SKM-1 (cell line): ENCODE measurements around the gene SMPDL3A.
A peak's percentile ranks its signal among the peaks of the same experiment; 100 is the strongest.

Experiments used
- DNase-seq: peaks from one replicate; lab custom pipeline; 2025; ENCODE audit not compliant: unreplicated experiment; lab: John Stamatoyannopoulos, UW

SMPDL3A gene

GRCh38 chr6:122803171-122803661 is 14.2 kb downstream of the SMPDL3A start:
- no peak for DNase-seq

GRCh38 chr6:122804962-122805485 is 16.0 kb downstream of the SMPDL3A start:
- DNase-seq: no peak

DNA sequence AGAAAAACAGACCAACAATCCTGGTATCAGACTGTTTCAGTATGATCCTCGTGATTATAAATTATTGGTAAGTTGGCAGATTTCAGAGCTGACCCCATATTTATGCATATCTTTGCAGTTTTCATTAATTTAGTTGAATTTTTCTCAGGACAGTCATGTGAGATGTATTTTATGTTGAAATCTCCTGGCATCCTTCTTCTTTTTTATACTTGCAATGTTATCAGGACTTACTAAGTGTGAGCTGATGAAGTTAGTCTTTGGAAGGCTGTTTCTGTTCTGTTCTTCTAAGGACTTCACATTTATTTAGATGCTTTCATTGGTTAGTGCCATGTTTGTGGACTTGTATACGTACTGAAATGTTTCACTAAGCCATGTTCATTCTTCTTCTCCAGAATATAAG is 17.2 kb downstream of the SMPDL3A start:
- no peak for DNase-seq

DNA sequence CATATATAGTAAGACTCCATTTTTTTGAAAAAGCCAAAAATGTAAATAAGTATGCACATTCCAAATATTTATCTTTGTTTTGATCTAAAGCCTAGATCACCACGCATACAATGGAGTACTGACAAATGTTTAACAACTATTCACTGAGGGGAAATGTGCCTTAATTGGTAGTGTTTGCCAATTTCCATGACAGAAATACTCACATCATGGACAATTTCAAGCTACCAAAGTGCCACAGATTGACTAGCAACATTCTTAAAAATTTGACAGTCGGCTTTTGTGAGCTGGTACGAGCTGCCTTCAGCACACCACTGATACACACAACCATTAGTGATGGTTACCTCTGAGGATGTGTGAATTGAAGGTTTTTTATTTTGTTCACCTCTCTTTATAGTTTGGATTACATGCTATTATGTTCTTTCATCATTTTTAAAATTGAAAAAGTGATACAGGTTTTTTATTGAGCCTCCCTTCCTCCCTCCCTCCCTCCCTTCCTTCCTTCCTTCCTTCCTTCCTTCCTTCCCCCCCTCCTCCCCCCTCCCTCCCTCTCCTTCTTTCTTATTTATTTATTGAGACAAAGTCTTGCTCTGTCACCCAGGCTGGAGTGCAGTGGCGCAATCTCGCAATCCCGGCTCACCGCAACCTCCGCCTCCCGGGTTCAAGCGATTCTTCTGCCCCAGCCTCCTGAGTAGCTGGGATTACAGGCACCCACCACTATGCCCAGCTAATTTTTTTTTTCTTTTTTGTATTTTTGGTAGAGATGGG is 19.2 kb downstream of the SMPDL3A start:
- DNase-seq: no peak

DNA sequence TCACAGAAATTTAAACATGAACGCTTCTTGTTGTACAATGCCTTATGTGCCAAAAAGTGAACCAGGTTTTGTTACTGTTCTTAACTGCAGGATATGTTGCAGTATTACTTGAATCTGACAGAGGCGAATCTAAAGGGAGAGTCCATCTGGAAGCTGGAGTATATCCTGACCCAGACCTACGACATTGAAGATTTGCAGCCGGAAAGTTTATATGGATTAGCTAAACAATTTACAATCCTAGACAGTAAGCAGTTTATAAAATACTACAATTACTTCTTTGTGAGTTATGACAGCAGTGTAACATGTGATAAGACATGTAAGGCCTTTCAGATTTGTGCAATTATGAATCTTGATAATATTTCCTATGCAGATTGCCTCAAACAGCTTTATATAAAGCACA is 19.9 kb downstream of the SMPDL3A start:
- no peak for DNase-seq

DNA sequence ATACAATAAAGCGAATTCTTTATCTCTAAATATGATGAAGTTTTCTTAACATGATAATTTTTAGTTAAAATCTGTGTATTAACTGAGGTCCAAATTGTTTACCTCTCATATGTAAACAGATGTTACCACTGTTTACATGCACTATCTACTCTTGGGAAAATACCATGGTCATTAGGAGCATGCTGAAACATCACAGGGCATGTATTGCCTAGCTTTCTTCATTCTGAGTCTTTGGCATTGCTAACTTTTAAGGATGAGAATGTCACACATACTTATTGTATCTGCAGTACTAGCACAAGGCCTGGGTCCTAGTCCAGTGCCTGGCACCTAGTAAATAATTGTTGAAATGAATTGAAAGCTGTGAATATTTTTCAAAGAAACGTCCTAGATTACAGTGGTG is 20.6 kb downstream of the SMPDL3A start:
- no peak for DNase-seq

DNA sequence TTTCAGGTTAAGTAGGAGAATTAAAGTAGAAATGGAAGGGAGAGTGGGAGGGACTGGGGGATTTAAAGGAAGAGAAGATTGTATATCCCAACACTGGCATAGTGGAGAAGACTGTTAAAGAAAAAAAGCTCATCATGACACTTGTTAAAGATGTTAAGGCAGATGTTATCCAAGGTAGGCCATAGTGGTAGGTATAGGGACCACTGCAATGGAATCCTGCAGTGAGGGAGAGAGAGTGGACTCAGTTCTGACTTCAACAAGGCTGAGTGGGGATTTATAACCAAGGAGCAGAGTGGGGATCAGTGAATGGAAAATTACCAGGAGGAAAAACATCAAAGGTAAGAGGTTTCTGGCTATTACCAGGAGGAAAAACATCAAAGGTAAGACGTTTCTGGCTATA is 21.1 kb downstream of the SMPDL3A start:
- DNase-seq: no peak

DNA sequence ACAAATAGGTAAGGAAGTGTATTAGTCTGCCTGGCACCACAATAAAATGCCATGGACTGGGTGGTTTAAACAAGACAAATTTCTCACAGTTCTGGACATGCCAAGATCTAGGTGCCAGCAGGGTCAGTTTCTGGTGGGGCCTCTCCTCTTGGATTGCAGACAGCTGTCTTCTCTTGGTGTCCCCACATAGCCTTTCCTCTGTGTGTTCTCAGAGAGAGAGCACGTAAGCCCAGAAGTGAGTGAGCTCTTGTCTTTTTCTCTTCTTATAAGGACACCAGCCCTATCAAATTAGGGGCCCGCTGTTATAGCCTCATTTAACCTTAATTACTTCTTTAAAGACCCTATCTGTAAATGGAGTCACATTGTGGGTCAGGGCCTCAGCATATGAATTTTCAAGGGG is 28.3 kb downstream of the SMPDL3A start:
- no peak for DNase-seq

DNA sequence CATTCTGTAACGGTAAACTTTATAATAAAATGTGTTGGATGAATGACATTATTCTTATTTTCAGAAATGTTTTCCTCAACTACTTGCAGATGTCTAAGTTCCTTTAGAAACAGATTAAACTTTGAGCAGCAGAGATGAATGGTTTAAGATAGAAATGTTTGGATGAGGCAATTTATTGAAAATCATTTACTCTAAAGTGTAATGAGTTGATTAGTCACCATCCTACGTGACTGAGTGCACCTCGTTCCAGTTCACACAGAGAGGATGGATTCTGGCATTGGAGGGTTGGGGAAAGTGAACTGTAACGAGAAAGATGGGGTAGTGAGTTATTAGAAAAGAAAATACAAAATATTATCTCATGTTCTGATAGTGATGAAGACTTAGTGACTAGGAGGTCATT is 28.7 kb downstream of the SMPDL3A start:
- DNase-seq: no peak

GRCh38 chr6:122818866-122819265 is 29.8 kb downstream of the SMPDL3A start:
- no peak for DNase-seq

- DNase-seq: no peak
Observed at GRCh38 chr6:122821095-122821494, 32.0 kb downstream of the SMPDL3A start.

DNA sequence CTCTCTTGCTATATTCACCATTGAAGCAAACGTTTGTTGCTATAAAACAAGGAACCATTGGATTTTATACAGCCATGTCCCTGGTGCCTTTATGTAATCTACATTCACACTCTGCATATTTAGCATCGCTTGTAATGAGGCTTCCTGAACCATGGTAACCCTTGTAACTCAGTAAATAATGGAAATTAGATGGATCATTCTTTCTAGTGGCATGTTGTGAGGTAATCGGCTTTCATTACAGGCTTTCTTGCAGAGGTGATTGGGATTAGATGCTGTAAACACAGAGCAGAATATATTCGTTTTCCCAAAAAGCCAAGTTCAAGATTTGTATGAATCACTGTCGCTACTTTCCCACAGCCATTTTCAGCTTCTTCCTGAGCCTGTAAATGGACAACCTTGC is 36.1 kb downstream of the SMPDL3A start:
- no peak for DNase-seq

GRCh38 chr6:122829456-122829855 is 40.4 kb downstream of the SMPDL3A start:
- no peak for DNase-seq

DNA sequence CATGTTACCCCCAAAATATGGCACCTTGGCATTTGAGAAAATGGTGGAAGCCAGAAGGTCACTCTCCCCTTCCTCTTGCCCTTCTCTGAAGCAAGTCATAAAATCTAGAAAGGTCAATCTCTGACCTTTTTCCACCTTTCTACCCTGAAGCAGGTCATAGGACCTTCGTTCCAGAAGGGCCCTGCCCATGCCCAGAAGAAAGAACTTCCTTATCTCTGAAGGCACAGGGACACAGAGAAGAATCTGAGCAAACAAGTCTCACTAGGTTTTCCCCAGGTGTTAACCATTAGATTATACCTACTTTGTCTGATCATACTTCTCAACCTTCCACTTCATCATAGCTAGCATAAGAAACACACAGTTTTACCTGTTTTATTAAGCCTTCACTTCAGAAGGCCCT is 42.5 kb downstream of the SMPDL3A start:
- no peak for DNase-seq

DNA sequence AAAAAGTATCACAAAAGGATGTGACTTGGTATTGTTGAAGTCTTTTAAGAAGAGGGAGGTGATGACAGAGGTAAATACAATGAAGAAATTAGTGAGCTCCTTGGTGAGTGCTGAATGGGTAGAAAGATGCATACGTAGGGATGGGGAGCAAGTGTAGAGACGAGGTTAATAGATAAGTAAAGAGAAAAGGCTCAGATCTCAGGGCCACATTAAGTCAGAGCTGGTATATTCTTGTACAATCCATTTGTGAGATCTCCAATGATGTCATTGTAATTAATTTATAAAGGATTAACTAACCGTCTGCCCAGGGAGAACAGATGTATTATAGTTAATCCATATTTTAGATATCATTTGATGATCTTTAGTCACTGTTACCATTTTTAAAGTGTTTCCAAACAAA is 43.4 kb downstream of the SMPDL3A start:
- DNase-seq: no peak

- DNase-seq: no peak
Observed at GRCh38 chr6:122833021-122833491, 44.0 kb downstream of the SMPDL3A start.

DNA sequence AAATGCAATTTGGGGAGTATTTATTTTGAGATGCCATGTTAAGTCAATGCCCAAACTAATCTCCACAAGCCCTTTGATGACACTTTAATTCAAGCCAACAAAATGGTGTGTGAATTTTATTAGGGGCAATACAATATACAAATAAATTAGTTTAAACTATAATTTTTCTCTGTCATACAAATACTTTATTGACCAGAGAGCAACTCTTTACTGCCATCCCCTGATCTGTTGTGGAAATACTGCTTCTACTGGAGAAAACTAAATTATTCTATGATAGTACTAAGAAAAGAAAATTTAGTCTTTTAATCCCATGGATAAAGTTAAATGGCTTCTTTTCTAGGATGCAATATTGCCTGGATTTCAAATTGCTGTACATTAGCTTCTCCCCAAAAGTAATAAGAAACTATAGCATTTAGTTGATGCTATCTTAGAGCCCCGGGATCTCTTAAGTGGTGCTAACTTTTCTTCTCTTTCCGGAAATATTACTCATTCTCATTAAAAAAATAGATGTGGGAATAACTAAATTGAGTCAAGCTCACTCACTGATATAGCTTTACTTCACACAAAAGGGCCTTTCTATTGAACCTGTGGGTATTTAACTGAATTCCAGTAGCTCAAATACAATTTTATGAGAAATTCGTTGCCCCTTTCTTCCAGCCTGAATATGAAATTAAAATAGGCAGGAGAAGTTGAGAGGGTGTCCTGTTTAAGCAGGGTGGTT is 49.2 kb downstream of the SMPDL3A start:
- DNase-seq: peak; percentile 21

DNA sequence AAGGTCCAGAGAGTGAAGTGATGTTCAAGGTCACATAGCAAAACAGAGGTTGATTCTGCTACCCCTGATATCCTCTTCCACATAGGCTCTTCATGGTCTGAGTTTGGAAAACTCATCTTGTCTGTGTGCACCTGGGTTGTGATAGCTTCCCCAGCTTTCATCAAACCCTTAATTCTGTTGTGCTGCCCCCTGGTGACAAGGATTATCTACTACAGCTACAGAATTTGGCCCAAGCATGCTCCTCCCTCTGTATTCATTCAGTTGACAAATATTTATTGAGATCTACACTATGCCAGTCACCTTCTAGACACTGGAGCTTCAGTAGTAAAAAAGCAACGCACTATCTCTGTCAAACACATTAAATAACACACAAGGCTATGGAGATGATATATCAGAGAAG is 50.4 kb downstream of the SMPDL3A start:
- peak; percentile 58 for DNase-seq

DNA sequence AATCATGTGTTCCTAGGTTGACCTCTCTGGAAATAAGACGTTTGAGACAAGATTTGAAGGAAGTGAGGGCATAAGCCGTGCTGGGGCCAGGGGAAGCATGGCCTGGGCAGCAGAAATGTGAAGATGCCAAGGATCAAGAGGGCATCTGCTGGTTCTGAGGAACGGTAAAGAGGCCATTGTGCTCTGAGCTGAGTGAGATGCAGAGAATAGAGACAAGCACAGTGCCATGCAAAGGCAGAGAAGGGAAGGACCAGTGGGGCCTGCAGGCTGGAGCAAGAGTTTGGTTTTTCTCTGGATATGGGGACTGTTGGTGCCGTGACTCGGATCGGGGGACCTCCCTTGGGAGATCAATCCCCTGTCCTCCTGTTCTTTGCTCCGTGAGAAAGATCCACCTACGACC is 50.8 kb downstream of the SMPDL3A start:
- DNase-seq: no peak

DNA sequence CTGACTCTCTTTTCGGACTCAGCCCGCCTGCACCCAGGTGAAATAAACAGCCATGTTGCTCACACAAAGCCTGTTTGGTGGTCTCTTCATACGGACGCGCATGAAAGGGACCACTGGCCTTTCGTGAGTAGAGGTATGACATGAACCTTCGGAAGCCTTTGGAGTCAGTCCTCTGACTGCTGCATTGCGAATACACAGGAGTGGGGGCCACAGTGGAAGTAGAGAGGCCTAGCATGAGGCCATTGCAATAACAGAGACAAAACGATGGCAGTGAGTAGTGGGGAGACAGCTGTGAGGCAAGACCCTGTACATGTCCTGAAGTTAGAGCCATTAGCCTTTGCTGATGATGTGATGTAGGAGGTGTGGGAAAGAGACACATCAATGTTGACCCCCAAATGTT is 56.4 kb downstream of the SMPDL3A start:
- DNase-seq: no peak

- DNase-seq: no peak
Observed at GRCh38 chr6:122845916-122846612, 57.0 kb downstream of the SMPDL3A start.
